Activated CD4-positive, CD25-positive, alpha-beta regulatory T cell (primary cell): ENCODE results near the gene KIF27.
"Not testable (repeated sequence)": the region's sequence is repeated elsewhere in the genome, so short reads cannot be mapped to it uniquely, and the experiment has no call there.

Experiments
- DNase-seq, 4 experiments: peaks; one replicate each; lab custom pipeline; 2025; lab: John Stamatoyannopoulos, UW

Gene KIF27

DNA sequence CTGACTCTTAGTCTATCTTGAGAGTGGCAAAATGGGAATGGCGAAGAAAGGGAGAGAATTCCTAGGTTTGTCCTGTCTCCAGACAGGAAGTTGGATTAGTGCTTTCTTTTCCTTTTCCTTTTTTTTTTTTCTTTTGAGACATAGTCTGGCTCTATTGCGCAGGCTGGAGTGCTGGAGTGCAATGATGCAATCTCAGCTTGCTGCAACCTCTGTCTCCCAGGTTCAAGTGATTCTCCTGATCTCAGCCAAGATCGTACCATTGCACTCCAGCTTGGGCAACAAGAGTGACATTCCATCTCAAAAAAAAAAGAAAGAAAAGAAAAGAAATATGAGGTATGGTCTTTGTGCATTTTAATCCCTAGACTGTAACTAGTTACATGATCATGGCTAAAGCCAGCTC is 12.6 kb upstream of the KIF27 start:
- DNase-seq = no peak

GRCh38 chr9:83932851-83933250 is 11.6 kb upstream of the KIF27 start:
- DNase-seq = no peak

GRCh38 chr9:83932011-83932410 is 10.8 kb upstream of the KIF27 start:
- DNase-seq = no peak

GRCh38 chr9:83930881-83931280 is 9.6 kb upstream of the KIF27 start:
- DNase-seq = no peak

DNA sequence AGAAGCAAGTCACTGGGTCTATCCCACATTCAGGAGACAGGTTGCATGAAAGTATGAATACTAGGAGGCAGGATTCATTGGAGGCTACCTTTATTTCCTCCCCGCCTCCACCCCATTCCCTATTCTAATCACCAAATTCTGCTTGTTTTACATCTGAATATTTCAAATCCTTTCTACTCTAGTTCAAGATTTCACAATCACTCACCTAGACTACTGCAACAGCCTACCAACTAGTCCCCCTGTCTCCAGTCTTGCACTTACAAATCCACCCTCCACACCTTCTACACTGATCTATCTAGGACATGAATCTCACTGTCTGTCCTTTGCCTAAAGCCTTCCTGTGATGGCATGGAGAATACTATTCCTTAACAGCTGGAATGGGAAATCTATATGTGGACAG is 6.4 kb upstream of the KIF27 start:
- no peak for DNase-seq

- peak in 1 of 4 experiments; percentile 41 for DNase-seq
Observed at GRCh38 chr9:83920469-83920926, 734 bp downstream of the KIF27 start.

DNA sequence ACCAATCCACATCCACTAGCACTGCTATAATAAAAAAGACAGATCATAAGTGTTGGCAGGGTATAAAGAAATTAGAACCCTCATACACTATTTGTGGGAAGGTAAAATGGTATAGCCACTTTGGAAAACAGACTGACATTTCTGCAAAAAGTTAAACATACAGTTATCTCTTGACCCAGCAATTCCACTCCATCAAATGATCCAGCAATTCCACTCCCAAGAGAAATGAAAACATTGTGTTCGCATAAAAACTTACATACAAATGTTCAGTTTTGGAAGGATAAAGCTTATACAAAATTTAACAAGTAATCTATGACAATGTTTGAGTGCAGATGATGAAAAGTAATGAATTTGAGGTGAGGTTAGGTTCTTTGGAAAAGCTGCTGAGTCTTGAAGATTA is 2.1 kb downstream of the KIF27 start:
- DNase-seq = no peak

DNA sequence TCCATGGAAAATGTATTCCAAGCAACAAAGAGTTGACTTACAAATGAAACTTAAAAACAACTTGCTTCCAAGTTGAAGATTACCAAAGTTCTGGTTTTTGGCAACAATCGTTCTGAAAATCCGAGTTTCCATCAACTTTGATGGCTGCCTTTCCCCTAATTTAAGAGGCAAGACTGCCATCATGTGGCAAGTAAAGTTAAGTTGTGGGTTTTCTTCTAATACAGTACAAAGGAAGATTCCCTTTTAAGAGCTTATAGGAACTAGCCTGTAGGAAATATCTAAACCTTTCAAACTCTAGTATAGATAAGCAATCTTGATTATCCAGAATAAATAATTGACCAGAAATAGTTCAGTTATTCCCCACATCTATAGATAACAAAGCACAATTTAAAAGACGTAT is 9.0 kb downstream of the KIF27 start:
- DNase-seq = not testable (repeated sequence)

DNA sequence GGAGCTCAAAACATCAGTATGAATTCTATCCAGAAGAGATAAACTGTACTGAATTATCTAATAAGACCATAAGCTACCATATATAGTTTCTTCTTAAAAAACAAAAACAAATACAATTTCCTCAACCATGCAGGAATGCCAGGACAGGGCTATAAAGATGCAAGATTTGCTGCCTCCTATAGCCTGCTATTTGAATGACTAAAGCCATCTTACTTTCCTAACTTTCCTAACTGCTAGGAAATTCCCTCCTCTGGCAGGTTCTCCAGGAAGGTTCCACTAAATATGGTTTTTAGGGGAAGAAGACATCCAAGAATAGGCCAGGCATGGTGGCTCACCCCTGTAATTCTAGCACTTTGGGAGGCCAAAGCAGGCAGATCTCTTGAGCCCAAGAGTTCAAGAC is 15.1 kb downstream of the KIF27 start:
- no peak for DNase-seq

DNA sequence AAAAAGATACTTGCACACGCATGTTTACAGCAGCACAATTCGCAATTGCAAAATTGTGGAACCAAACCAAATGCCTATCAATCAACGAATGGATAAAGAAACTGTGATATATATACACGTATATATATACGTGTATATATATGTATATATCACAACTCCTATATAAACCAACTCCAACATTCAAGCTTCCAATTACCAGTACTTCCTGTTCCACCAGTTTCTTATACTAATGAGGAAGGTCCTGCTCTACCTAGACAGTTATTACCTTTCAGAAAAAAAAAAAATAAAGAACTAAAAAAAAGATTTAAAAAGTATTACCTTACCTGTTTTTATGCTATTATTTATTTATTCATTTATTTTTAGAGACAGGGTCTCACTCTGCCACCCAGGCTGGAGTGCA is 20.6 kb downstream of the KIF27 start:
- DNase-seq = not testable (repeated sequence)

DNA sequence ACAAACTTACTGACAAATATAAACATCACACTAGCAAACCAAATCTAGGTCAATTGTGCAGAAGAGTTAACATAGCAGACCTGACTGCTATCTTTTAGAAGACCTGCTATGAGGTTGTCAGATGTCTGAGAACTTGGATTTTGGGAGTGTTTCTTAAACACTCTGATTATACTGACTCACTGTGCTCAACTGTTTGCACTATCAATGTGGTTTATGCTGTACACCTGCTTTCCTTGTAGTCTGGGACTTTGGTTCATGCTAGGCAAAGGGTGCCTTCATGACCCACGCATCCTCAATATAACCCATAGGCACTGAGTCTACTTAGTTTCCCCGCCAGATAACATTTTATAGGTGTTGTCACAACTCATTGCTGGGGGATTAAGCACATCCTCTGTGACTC is 26.9 kb downstream of the KIF27 start:
- DNase-seq = not testable (repeated sequence)

DNA sequence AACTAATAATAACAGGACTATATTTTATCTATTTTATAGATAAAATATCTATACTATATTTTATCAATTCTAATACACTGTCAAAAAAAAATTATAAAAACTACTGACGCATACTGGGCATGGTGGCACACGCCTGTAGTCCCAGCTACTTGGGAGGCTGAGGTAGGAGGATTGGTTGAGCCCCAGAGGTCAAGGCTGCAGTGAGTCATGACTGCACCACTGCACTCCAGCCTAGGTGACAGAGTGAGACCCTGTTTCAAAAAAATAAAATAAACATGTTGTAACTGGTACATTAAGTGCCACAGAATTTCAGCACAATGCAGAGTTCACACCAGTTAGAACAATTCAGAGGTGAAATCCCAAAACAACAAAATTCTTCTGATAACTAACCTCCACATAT is 34.7 kb downstream of the KIF27 start:
- DNase-seq = not testable (repeated sequence)

DNA sequence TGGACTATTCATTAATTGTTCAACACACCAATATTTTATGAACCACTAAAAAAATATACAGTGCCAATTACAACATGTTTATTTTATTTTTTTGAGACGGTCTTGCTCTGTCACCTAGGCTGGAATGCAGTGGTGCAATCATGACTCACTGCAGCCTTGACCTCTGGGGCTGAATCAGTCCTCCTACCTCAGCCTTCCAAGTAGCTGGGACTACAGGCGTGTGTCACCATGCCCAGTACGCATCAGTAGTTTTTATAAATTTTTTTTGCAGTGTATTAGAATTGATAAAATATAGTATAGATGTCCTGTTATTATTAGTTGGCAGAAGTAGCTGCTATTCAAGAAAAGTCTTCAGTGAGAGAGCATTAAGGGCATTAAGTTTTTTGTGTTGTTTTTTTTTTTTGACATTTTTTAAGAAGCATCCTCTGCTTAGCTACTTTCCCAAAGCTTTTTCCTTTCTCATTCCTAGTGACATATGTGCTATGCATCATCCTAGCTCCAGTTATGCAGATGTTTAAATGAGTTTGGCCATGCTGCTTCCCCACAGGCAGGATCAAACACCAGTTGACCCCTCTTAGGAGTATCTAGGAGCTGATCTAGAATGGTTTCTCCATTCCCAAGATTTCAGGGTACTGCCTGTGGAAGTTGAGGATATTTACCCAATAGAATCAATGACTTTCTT is 35.5 kb downstream of the KIF27 start:
- DNase-seq = not testable (repeated sequence)

GRCh38 chr9:83881687-83882408 is 39.4 kb downstream of the KIF27 start:
- not testable (repeated sequence) for DNase-seq

GRCh38 chr9:83875559-83875958 is 45.7 kb downstream of the KIF27 start:
- DNase-seq = not testable (repeated sequence)

DNA sequence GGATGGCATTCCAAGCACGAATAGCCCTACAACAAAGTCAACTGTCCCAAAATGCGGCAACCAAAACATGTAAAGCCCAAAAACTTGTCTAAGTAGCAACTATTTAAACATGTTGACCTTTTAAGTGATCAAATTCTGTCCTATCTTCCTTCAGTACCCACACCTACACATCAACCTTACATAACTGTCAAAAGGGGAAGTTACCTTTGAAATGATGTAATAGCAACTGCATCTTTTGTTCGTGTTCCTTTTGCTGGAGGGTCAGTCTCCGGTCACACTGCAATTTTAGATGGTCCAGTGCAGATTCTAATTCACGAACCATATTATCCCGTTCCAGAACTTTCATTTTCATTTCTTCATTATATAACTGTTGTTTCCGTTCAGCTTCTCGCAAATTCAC is 71.3 kb downstream of the KIF27 start:
- not testable (repeated sequence) for DNase-seq

- not testable (repeated sequence) for DNase-seq
Observed at GRCh38 chr9:83837070-83837643, 84.1 kb downstream of the KIF27 start.

- not testable (repeated sequence) for DNase-seq
Observed at GRCh38 chr9:83830426-83831071, 90.7 kb downstream of the KIF27 start.

- not testable (repeated sequence) for DNase-seq
Observed at GRCh38 chr9:83824986-83825623, 96.1 kb downstream of the KIF27 start.

GRCh38 chr9:83817356-83818278 is 103.6 kb downstream of the KIF27 start, which contains the start of gene GKAP1:
Gene GKAP1, minus strand, starts transcription at chr9:83817769. Its CDS starts 11,252 bp downstream, at chr9:83806517.
- DNase-seq = peak; percentile 48 to 74 (median 58)

GRCh38 chr9:83817011-83817355 is 104.2 kb downstream of the KIF27 start:
- not testable (repeated sequence) for DNase-seq
